Endothelial cell of umbilical vein (primary cell): Measurements from ENCODE around the gene EML6. TPM values are rescaled to one million over a fixed set of nuclear protein-coding genes. Genes with fewer than 3 reads are reported as not detected.

Experiments
- BruUV-seq: library from RNA; stranded (reverse); fragments of 400-500 nt; replicated peaks from 2 replicates; lab custom pipeline; 2021; lab: Mats Ljungman, UMichigan
- CTCF ChIA-PET: fragments of 300-600, 350-600 bp; sonication (Branson Sonifier 250); formaldehyde crosslinking; loops from one replicate; lab custom pipeline; 2021; ENCODE audit warnings: antibody characterized with exemption, inconsistent platforms; lab: Charles Lee
- POLR2A ChIA-PET: fragments of 300-600, 350-600 bp; sonication (Branson Sonifier 250); formaldehyde crosslinking; loops from one replicate; lab custom pipeline; 2021; ENCODE audit warnings: antibody characterized with exemption, inconsistent platforms; lab: Charles Lee
- DNase-seq: peaks from one replicate; pipeline ENCODE4 v3.0.0-alpha.2; 2011; ENCODE audit warnings: low read depth, low spot score
- FAIRE-seq: peaks from 2 replicates; lab custom pipeline; 2011; peaks lifted over from hg19 to GRCh38; lab: Jason Lieb, UNC
- H2AFZ ChIP-seq: 2 replicates; pipeline ENCODE4 v1.6.0; 2012; ENCODE audit warnings: low read depth, low read length, control low read depth, inconsistent platforms
- H3K27ac ChIP-seq: 2 replicates; pipeline ENCODE4 v1.5.1; 2011; ENCODE audit warnings: low read depth, mild to moderate bottlenecking, control low read depth, low read length, moderate library complexity; ENCODE audit not compliant: insufficient read depth
- H3K27me3 ChIP-seq, 2 experiments: 2 replicates each; pipeline versions ENCODE4 v1.6.0 to v1.6.1; 2011; ENCODE audit warnings: low read length in 2 of 2, mixed read lengths in 1 of 2; ENCODE audit not compliant: control insufficient read depth in 2 of 2, insufficient read depth in 2 of 2
- H3K36me3 ChIP-seq, 2 experiments: 2 replicates in 1 of 2; 3 replicates in 1 of 2; pipeline ENCODE4 v1.5.1; 2011; ENCODE audit warnings: low read length in 2 of 2, mild to moderate bottlenecking in 1 of 2, moderate library complexity in 1 of 2; ENCODE audit not compliant: control insufficient read depth in 2 of 2, insufficient read depth in 2 of 2; ENCODE audit errors: extremely low read depth in 1 of 2
- H3K4me1 ChIP-seq: 3 replicates; pipeline ENCODE4 v1.5.1; 2011; ENCODE audit warnings: mild to moderate bottlenecking, low read length; ENCODE audit not compliant: control insufficient read depth, insufficient read depth; ENCODE audit errors: extremely low read depth
- H3K4me2 ChIP-seq: 2 replicates; pipeline ENCODE4 v1.6.1; 2011; ENCODE audit warnings: low read length, control low read depth, mixed read lengths; ENCODE audit not compliant: insufficient read depth
- H3K4me3 ChIP-seq, 3 experiments: fragments of 200-600 bp in 1 of 3; sonication (generic), shearing (Covaris generic) in 1 of 3; replicated peaks in 1 of 3; 2 replicates each; pipeline ENCODE4 v1.5.1; 2011 to 2016; ENCODE audit warnings: control low read depth in 3 of 3, low read length in 3 of 3, mild to moderate bottlenecking in 2 of 3, inconsistent platforms in 1 of 3, low read depth in 1 of 3, moderate library complexity in 1 of 3; ENCODE audit not compliant: insufficient read depth in 1 of 3
- H3K79me2 ChIP-seq: 2 replicates; pipeline ENCODE4 v1.6.0; 2012; ENCODE audit warnings: low read length, inconsistent platforms; ENCODE audit not compliant: control insufficient read depth, insufficient read depth
- H3K9ac ChIP-seq: replicated peaks from 2 replicates; pipeline ENCODE3; 2011; ENCODE audit warnings: low read length, control low read depth; ENCODE audit not compliant: insufficient read depth; ENCODE audit errors: extremely low read depth
- H3K9me1 ChIP-seq: replicated peaks from 3 replicates; pipeline ENCODE4 v1.6.0; 2011; ENCODE audit warnings: mild to moderate bottlenecking, low read length; ENCODE audit not compliant: control insufficient read depth, insufficient read depth; ENCODE audit errors: extremely low read depth
- H3K9me3 ChIP-seq: replicated peaks from 2 replicates; pipeline ENCODE4 v1.5.1; 2012; ENCODE audit warnings: low read length, inconsistent platforms; ENCODE audit not compliant: control insufficient read depth, insufficient read depth
- H4K20me1 ChIP-seq: replicated peaks from 2 replicates; pipeline ENCODE3; 2011; ENCODE audit warnings: mild to moderate bottlenecking, low read length; ENCODE audit not compliant: control insufficient read depth, insufficient read depth; ENCODE audit errors: extremely low read depth
- CTCF ChIP-seq, 2 donors: IDR thresholded peaks; 1 replicate in 1 of 2; 2 replicates in 1 of 2; pipeline ENCODE4 v1.5.1; 2011; ENCODE audit warnings: low read length in 2 of 2, mild to moderate bottlenecking in 2 of 2, moderate library complexity in 2 of 2, control low read depth in 1 of 2, inconsistent platforms in 1 of 2, low read depth in 1 of 2; ENCODE audit not compliant: insufficient read depth in 1 of 2; ENCODE audit errors: extremely low read depth in 1 of 2
- EZH2 ChIP-seq: IDR thresholded peaks from 2 replicates; pipeline ENCODE4 v1.6.1; 2012; ENCODE audit warnings: borderline replicate concordance, low read depth, mild to moderate bottlenecking, moderate library complexity, low read length, inconsistent platforms; ENCODE audit not compliant: severe bottlenecking
- FOS ChIP-seq: IDR thresholded peaks from 2 replicates; pipeline ENCODE4 v1.6.1; 2011; ENCODE audit warnings: mild to moderate bottlenecking, low read length, moderate library complexity, borderline replicate concordance; ENCODE audit not compliant: insufficient read depth
- GATA2 ChIP-seq: IDR thresholded peaks from 2 replicates; pipeline ENCODE4 v1.7.0; 2011; ENCODE audit warnings: low read depth, mild to moderate bottlenecking, moderate library complexity, mixed read lengths, low read length; ENCODE audit not compliant: insufficient read length, insufficient read depth
- JUN ChIP-seq: IDR thresholded peaks from 2 replicates; pipeline ENCODE4 v1.6.1; 2011; ENCODE audit warnings: borderline replicate concordance, low read depth; ENCODE audit not compliant: insufficient read length, insufficient read depth
- MAX ChIP-seq: IDR thresholded peaks from 2 replicates; pipeline ENCODE4 v1.6.1; 2011; ENCODE audit not compliant: insufficient read depth, insufficient read length
- MYC ChIP-seq: IDR thresholded peaks from one replicate; pipeline ENCODE4 v1.6.1; 2011; ENCODE audit warnings: mild to moderate bottlenecking, low read depth, low read length
- POLR2A ChIP-seq: IDR thresholded peaks from 2 replicates; pipeline ENCODE4 v1.6.1; 2012; ENCODE audit warnings: low read depth, mild to moderate bottlenecking, control low read depth, low read length
- POLR2AphosphoS5 ChIP-seq: IDR thresholded peaks from 2 replicates; pipeline ENCODE4 v1.6.1; 2012; ENCODE audit warnings: low read depth, mild to moderate bottlenecking, control low read depth, low read length, moderate library complexity; ENCODE audit not compliant: insufficient read depth
- dilution Hi-C: fragments of 300-500 bp; cut with MboI; formaldehyde crosslinking; loops from one replicate; pipeline ENCODE4 v1.15.0; 2019; ENCODE audit warnings: low sequenced_read_pairs; ENCODE audit not compliant: extremely low pct_ligation_motif_present
- intact Hi-C: fragments of 100-400 bp; cut with micrococcal nuclease; formaldehyde crosslinking; loops from one replicate; pipeline ENCODE4 v1.10.0; 2022
- polyA plus RNA-seq, 4 experiments: library from polyadenylated mRNA; depleted of rRNA in 3 of 4; stranded (reverse) in 3 of 4; unstranded in 1 of 4; fragments of >200 nt; gene quantifications; 2 replicates each; pipeline versions ENCODE4 v1.2.1 to v1.2.3, GENCODE V29; 2011 to 2012; ENCODE audit warnings: missing spikeins in 1 of 4
- total RNA-seq: library from RNA; stranded (reverse); gene quantifications from 2 replicates; pipeline ENCODE4 v1.2.3, GENCODE V29; 2021

The EML6 gene
- total and polyA plus RNA-seq, 2 donors (not counting 3 experiments of a cell fraction or from before 2014, with no cell fraction given): 0.79 to 2.1 TPM

DNA sequence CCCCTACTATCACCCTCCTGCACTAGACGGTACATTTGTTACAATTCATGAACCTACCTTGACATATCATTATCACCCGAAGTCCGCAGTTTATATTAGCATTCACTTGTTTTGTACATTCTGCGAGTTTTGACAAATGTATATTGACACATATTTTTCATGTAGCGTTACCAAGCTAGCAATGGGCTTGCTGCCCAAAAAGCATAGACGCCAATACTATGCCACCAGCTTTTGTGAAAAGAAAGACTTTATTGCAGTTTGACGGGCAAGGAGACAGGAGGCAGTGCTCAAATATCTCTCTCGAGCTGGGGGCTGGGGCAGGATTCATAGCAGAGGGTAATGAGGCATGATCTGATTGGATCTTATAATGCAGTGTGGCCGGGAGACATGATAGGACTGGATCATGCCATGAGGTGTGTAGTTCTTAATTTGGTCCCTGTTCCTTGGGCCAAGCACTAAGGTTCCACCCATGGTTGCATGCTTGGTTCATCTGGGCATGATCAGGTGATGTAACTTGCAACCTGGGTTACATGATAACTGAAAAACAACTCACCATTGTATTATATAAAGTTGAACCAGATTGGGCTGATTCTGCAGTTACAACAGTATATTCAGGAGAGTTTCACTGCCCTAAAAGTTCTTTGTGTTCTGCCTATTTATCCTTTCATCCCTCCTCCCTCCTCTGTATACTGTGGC lies 164.5 kb downstream of the EML6 start:
- BruUV-seq: no TSS peak
- dilution Hi-C loops (no loop called here), intact Hi-C loops (no loop called here)
- TF ChIP-seq CTCF (IDR thresholded peaks at IDR 0.05; ENCODE audit: extremely low read depth in 1 of 2, insufficient read depth in 1 of 2, low read depth in 1 of 2, low read length in 2 of 2) (no peak), POLR2AphosphoS5 (no peak), MYC (no peak), FOS (no peak), JUN (no peak), EZH2 (no peak), POLR2A (no peak), GATA2 (no peak), MAX (no peak)
- DNase-seq (no peak), FAIRE-seq (no peak)
- Histone ChIP-seq H3K79me2 (no peaks in the 10 kb centered on the region), H4K20me1 (no peaks in the 10 kb centered on the region), H3K9me1 (no peaks in the 10 kb centered on the region), H3K27me3 (peaks cover 15 to 18% of the 10 kb centered on the region in 2 experiments), H3K4me1 (no peaks in the 10 kb centered on the region), H3K4me3 (no peak overlapping the region), H2AFZ (no peak overlapping the region), H3K36me3 (no peaks in the 10 kb centered on the region), H3K9ac (no peak overlapping the region), H3K27ac (no peak overlapping the region), H3K4me2 (no peak overlapping the region), H3K9me3 (no peaks in the 10 kb centered on the region)
- CTCF ChIA-PET: interaction anchor here (1.5 to 2.0 kb wide), 2 partner anchors 12 kb away, joined by 5 to 7 read pairs; no protein-coding TSS in a partner anchor
- POLR2A ChIA-PET: no interaction called here
